NCI-H345 treated with DMSO at 0.1 percent for 48 hours (cell line): ENCODE data around the gene LPO.

Source experiments
- DNase-seq: peaks from one replicate; lab custom pipeline; 2025; ENCODE audit not compliant: unreplicated experiment; lab: John Stamatoyannopoulos, UW

Gene LPO

GRCh38 chr17:58315750-58316149 lies 77.4 kb downstream of the LPO start:
- DNase-seq: no peak

- no peak for DNase-seq
Measured at GRCh38 chr17:58316260-58316960, 78.0 kb downstream of the LPO start.

- DNase-seq: peak; percentile 7
Measured at GRCh38 chr17:58317421-58318064, 79.2 kb downstream of the LPO start.

- DNase-seq: no peak
Measured at GRCh38 chr17:58318065-58318481, 79.7 kb downstream of the LPO start.
